Measurements from ENCODE around the gene IRGQ.

IRGQ gene

DNA sequence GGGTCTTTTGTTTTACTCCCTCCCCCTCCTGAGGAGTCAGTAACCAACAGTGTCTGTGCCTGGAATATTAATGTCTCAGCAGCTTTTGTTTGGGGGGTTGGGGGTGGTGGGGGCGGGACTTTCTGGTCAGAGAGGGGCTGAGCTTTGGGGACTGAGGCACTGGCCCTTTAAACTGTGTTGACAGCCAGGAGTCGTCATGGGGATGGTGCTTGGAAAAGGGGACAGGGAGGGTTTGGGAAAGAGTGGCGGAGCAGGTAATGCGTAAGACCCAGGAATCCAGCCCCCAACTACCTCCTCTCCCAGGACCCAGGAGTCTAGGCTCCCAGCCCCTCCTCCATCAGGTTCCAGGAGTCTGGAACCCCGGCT is 38.6 kb upstream of the IRGQ start:
- TF ChIP-seq, protein P1, sequence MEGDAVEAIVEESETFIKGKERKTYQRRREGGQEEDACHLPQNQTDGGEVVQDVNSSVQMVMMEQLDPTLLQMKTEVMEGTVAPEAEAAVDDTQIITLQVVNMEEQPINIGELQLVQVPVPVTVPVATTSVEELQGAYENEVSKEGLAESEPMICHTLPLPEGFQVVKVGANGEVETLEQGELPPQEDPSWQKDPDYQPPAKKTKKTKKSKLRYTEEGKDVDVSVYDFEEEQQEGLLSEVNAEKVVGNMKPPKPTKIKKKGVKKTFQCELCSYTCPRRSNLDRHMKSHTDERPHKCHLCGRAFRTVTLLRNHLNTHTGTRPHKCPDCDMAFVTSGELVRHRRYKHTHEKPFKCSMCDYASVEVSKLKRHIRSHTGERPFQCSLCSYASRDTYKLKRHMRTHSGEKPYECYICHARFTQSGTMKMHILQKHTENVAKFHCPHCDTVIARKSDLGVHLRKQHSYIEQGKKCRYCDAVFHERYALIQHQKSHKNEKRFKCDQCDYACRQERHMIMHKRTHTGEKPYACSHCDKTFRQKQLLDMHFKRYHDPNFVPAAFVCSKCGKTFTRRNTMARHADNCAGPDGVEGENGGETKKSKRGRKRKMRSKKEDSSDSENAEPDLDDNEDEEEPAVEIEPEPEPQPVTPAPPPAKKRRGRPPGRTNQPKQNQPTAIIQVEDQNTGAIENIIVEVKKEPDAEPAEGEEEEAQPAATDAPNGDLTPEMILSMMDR (IDR thresholded peaks at IDR 0.05; ENCODE audit: low read length, missing control alignments), result no peak

DNA sequence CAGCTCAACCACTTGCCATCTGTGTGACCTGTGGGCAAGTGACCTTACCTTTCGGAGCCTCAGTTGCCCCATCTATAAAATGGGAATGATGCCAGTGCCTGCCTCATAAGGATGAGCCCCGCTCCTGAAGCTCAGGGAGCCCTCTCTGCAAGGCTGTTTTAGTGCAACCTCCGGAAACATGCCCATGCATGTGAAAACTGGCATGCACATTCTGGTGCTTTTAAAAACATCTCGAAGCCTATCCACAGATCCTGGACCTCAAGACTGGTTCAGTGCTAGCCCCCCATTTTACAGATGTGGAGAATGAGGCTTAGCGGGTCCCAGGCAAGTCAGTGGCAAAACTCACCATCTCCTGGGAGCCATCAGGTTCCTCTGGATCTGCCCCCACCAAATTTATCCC is 38.1 kb upstream of the IRGQ start:
- no peak overlapping the region for H3K4me3 ChIP-seq (replicated peaks; ENCODE audit: low read depth, low read length)
- DNase-seq (ENCODE audit: low read depth), result no peak
- TF ChIP-seq, protein P1 (IDR thresholded peaks at IDR 0.05; ENCODE audit: low read length, missing control alignments), result no peak

More for the DNA sequence above, 38.6 kb upstream of the IRGQ start:
- DNase-seq (ENCODE audit: low read depth), result no peak
- no peak overlapping the region for H3K4me3 ChIP-seq (replicated peaks; ENCODE audit: low read depth, low read length)

DNA sequence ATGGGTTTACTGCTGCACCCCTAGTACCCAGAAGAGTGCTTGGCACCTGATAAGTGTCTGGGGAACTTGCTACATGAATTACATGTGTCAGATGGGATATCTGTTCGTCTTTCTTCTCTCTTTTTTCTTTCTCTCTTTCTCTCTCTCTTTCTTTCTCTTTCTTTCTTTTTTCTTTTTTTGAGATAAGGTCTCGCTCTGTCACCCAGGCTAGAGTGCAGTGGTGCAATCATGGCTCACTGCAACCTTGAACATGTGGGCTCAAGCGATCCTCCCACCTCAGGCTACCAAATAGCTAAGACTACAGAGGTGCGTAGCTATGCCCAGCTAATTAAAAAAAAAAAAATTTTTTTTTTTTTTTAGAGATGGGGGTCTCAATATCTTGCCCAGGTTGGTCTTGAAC is 37.6 kb upstream of the IRGQ start:
- no peak overlapping the region for H3K4me3 ChIP-seq (replicated peaks; ENCODE audit: low read depth, low read length)
- TF ChIP-seq, protein P1 (IDR thresholded peaks at IDR 0.05; ENCODE audit: low read length, missing control alignments), result no peak
- no peak for DNase-seq (ENCODE audit: low read depth)

DNA sequence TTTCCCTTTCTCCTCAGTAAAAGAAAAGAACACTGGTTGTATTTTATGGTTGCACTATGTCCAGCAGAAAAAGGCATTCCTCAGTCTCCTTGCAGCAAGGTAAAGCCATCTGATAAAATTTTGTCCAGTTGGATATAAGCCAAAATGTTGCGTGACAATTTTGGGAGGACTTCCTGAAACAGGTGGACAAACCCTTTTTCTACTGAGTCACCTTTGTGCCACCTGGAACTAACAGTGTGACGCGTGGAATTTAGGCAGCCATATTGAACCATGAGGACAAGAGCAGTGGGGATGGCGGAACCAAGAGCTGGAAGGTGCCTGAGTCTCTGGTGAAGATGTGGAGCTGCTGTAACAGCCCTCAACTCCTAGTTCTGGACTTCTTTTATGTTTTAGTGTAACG is 35.6 kb upstream of the IRGQ start:
- TF ChIP-seq, protein P1 (IDR thresholded peaks at IDR 0.05; ENCODE audit: low read length, missing control alignments), result no peak
- H3K4me3 ChIP-seq (replicated peaks; ENCODE audit: low read depth, low read length), result no peak overlapping the region
- no peak for DNase-seq (ENCODE audit: low read depth)

DNA sequence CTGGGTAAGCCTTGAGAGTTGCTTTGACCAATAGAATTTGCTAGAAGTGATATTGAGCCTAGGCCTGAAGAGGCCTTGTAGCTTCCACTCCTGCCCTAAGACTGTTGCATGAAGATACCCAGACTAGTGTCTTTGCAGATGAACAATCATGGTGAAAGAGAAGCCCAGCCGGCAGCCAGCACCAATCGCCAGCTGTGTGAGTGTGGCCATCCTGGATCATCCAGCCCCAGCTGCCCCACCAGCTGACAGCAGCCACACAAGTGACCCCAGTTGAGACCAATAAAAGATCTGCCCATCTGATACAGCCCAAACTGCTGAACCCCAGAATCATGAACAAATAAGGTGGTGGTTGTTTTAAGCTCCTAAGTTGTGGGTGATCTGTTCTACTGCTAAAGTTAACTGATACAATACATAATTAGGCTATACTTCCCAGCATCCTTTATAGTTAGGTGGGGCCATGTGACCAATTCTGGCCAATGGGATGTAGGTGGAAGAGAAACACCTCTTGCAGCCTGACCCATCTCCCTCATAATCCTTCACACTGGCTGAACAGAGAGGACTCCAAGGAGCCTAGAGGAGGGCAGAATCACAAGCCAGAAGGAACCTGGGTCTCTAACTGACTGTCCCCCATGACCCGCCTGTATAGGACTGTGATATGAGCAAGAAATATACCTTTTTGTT is 32.9 kb upstream of the IRGQ start:
- DNase-seq (ENCODE audit: low read depth), result no peak
- H3K4me3 ChIP-seq (replicated peaks; ENCODE audit: low read depth, low read length), result no peak overlapping the region
- TF ChIP-seq, protein P1 (IDR thresholded peaks at IDR 0.05; ENCODE audit: low read length, missing control alignments), result no peak

DNA sequence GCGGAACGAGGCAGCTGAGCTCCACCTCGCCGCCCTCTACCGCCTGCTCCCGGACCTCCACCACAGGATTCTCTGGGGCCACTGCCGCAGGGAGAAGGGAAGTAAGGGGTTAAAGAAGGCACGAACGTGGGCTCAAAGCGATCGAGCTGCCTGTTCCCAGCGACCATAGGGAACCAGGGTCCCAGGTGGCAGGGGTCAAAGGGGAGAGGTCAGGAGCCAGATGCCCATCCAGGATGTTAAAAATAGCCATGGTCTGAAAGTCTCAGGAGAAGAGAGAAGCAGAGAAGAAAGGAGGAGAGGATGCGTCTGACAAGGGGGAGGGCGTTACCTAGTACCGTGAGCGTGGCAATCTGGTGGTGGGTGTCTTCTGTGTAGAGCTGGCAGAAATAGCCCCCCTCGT is 30.9 kb upstream of the IRGQ start:
- no peak for DNase-seq (ENCODE audit: low read depth)
- TF ChIP-seq, protein P1 (IDR thresholded peaks at IDR 0.05; ENCODE audit: low read length, missing control alignments), result no peak

DNA sequence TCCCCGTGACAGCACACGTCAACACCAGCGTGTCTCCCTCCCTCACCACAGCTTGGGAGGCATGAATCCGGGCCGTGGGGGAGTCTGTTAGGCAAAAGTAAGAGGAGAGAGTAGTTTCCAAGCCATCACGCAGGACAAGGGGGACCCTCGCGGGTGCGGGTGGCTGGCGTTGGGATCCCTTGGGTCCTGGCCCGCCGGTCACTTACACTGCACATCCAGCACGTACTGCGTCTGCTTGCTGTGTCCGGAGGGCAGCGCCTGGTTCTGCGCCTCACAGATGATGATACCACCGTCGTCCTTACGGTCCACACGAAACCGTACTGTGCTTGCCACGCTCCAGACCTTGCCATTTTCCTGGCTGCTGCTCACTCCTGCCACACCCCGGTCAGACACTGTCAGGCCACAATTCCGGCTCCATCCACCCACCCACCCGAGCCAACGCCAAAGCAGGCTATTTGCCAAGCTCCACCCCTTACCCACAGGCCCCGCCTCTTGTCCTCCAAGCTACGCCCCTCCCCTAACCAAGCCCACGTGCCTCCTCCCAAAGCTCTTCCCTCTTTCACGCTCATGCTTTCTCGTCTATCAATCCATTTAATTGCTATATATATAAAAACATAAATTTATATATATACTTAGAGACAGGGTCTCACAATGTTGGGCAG is 30.1 kb upstream of the IRGQ start:
- no peak overlapping the region for H3K4me3 ChIP-seq (replicated peaks; ENCODE audit: low read depth, low read length)
- TF ChIP-seq, protein P1 (IDR thresholded peaks at IDR 0.05; ENCODE audit: low read length, missing control alignments), result no peak
- no peak for DNase-seq (ENCODE audit: low read depth)

More for the DNA sequence above, 30.9 kb upstream of the IRGQ start:
- no peak overlapping the region for H3K4me3 ChIP-seq (replicated peaks; ENCODE audit: low read depth, low read length)
